Liver (tissue), 3 donors: Measurements from ENCODE around the gene RAE1.

Source experiments
- FOXA1 ChIP-seq: IDR thresholded peaks from 2 replicates; pipeline ENCODE4 v1.6.1; 2016; ENCODE audit warnings: antibody characterized with exemption
- GABPA ChIP-seq, 2 donors: IDR thresholded peaks in 1 of 2; conservative IDR thresholded peaks in 1 of 2; 2 replicates each; pipeline ENCODE4 v1.6.1; 2016; ENCODE audit warnings: antibody characterized with exemption in 2 of 2, mild to moderate bottlenecking in 1 of 2, moderate library complexity in 1 of 2
- JUND ChIP-seq, 2 donors: IDR thresholded peaks; 2 replicates each; pipeline ENCODE4 v1.6.1; 2016; ENCODE audit warnings: antibody characterized with exemption in 2 of 2
- RAD21 ChIP-seq, 2 donors: IDR thresholded peaks; 2 replicates each; pipeline ENCODE4 v1.6.1; 2016; ENCODE audit warnings: antibody characterized with exemption in 2 of 2, mild to moderate bottlenecking in 2 of 2
- RXRA ChIP-seq, 2 donors: IDR thresholded peaks; 2 replicates each; pipeline ENCODE4 v1.6.1; 2017 to 2018; ENCODE audit warnings: antibody characterized with exemption in 2 of 2, mild to moderate bottlenecking in 1 of 2
- SP1 ChIP-seq: IDR thresholded peaks from 2 replicates; pipeline ENCODE4 v1.6.1; 2018; ENCODE audit warnings: antibody characterized with exemption, mild to moderate bottlenecking
- TAF1 ChIP-seq: conservative IDR thresholded peaks from 2 replicates; pipeline ENCODE4 v1.6.1; 2016; ENCODE audit warnings: antibody characterized with exemption, mild to moderate bottlenecking
- YY1 ChIP-seq: IDR thresholded peaks from 2 replicates; pipeline ENCODE4 v1.6.1; 2016; ENCODE audit warnings: antibody characterized with exemption, mild to moderate bottlenecking
- TF ChIP-seq, protein P1 (sequence below): fragments of 150-350 bp; IDR thresholded peaks from 2 replicates; pipeline ENCODE4 v1.5.1; 2017; ENCODE audit warnings: improper control_type of control experiment, low read depth, low read length; ENCODE audit not compliant: missing input control
- TF ChIP-seq, protein P2 (sequence below): IDR thresholded peaks from 2 replicates; pipeline ENCODE4 v1.6.1; 2016; ENCODE audit warnings: antibody characterized with exemption
- TF ChIP-seq, protein P3 (sequence below): IDR thresholded peaks from 2 replicates; pipeline ENCODE4 v1.6.1; 2016; ENCODE audit warnings: antibody characterized with exemption
- TF ChIP-seq, protein P4 (sequence below): IDR thresholded peaks from 2 replicates; pipeline ENCODE4 v1.6.1; 2016; ENCODE audit warnings: antibody characterized with exemption
- donor health status: healthy.
- donor health status: healthy.

DNA sequence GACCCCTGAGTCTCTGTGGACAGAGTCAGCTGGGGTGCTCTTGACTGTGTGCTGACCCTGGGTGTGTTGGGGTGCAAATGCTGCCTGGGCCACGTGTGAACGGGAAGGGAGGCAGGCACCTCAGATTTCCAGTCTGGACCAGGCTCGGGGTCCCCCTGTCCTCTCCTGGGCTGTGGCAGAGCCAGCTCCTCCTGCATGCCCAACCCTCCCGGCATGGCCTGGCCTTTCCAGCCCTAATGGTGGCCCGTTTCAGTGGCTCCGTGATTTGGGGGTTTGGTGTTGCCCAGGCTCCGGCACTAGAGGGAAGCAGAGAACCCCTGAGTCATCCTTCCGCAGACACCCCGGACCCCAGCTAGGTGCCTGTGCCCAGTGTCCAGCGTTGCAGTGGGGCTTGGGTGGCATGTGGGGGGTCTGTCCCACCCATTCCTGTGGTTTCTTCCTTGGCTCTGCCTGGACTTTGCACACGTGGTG, 49.2 kb downstream of the RAE1 start:
- TF ChIP-seq, protein P1, sequence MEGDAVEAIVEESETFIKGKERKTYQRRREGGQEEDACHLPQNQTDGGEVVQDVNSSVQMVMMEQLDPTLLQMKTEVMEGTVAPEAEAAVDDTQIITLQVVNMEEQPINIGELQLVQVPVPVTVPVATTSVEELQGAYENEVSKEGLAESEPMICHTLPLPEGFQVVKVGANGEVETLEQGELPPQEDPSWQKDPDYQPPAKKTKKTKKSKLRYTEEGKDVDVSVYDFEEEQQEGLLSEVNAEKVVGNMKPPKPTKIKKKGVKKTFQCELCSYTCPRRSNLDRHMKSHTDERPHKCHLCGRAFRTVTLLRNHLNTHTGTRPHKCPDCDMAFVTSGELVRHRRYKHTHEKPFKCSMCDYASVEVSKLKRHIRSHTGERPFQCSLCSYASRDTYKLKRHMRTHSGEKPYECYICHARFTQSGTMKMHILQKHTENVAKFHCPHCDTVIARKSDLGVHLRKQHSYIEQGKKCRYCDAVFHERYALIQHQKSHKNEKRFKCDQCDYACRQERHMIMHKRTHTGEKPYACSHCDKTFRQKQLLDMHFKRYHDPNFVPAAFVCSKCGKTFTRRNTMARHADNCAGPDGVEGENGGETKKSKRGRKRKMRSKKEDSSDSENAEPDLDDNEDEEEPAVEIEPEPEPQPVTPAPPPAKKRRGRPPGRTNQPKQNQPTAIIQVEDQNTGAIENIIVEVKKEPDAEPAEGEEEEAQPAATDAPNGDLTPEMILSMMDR, result no peak
- TF ChIP-seq SP1, result no peak
- no peak for TF ChIP-seq RXRA (IDR thresholded peaks at IDR 0.05)
- TF ChIP-seq, protein P2, sequence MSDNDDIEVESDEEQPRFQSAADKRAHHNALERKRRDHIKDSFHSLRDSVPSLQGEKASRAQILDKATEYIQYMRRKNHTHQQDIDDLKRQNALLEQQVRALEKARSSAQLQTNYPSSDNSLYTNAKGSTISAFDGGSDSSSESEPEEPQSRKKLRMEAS, result no peak
- no peak for TF ChIP-seq GABPA (IDR thresholded peaks at IDR 0.05 in 1 of 2, conservative IDR thresholded peaks at IDR 0.05 in 1 of 2)
- TF ChIP-seq RAD21 (IDR thresholded peaks at IDR 0.05), result no peak
- no peak for TF ChIP-seq YY1
- TF ChIP-seq FOXA1, result no peak
- TF ChIP-seq JUND (IDR thresholded peaks at IDR 0.05), result no peak
- TF ChIP-seq TAF1, result no peak
- TF ChIP-seq, protein P3, sequence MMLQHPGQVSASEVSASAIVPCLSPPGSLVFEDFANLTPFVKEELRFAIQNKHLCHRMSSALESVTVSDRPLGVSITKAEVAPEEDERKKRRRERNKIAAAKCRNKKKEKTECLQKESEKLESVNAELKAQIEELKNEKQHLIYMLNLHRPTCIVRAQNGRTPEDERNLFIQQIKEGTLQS, result no peak
- TF ChIP-seq, protein P4, sequence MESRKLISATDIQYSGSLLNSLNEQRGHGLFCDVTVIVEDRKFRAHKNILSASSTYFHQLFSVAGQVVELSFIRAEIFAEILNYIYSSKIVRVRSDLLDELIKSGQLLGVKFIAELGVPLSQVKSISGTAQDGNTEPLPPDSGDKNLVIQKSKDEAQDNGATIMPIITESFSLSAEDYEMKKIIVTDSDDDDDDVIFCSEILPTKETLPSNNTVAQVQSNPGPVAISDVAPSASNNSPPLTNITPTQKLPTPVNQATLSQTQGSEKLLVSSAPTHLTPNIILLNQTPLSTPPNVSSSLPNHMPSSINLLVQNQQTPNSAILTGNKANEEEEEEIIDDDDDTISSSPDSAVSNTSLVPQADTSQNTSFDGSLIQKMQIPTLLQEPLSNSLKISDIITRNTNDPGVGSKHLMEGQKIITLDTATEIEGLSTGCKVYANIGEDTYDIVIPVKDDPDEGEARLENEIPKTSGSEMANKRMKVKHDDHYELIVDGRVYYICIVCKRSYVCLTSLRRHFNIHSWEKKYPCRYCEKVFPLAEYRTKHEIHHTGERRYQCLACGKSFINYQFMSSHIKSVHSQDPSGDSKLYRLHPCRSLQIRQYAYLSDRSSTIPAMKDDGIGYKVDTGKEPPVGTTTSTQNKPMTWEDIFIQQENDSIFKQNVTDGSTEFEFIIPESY, result no peak
